Measurements from ENCODE around the gene GNA12.

GNA12 gene

DNA sequence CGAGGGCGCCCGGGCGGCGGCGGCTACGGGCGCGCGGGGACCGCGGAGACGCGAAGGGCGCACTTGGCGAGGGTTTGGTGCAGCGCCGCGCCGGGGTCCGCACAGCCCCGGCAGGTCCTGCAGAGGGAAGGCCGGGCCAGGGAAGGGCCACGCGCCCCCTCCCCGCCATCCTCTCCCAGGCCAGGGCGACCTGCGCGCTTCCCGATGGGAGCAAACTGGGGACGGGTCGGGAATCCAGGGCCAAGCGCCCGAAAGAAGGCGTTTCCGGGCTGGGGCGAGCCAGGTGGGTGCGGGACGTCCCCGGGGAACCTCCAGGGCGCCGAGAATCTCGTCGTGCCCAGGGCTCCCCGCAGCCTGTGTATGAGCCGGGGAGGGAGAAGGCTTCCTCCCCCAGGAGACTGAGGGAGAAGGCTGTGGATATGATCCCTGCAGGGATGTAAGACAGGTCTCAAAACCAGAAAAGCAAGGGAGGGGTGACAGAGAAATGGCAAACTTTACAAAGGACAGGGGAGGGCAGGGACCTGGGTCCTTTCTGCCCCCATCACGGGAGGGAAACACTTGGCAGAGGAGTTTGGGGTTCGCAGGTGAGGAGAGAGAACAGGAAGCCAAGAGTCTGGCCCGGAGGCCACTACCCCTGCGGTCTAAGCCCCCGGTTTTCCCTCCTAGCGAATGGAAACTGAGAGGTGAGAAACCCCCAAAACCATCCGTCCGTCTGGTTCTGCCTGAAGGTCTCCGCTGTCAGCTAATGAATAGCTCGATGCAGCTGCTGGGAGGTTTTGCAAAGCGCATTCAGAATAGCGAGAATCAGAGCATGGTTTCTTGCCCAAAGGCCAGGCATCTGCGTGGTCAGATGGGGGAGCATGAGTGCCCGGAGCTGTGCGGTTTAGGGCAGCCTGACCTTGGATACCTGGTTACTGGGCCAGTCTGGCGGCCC, 155.4 kb downstream of the GNA12 start:
- Mint-ChIP-seq H3K27ac (no peak overlapping the region), H3K4me3 (peak overlapping the region; percentile 59 to 69 (median 60)), H3K36me3 (ENCODE audit: low read depth) (no peaks in the 10 kb centered on the region), H3K4me1 (peaks cover 10% of the 10 kb centered on the region), H3K9me3 (no peaks in the 10 kb centered on the region), H3K27me3 (ENCODE audit: low read depth) (peaks cover 66% of the 10 kb centered on the region)
- TF ChIP-seq, protein P1, sequence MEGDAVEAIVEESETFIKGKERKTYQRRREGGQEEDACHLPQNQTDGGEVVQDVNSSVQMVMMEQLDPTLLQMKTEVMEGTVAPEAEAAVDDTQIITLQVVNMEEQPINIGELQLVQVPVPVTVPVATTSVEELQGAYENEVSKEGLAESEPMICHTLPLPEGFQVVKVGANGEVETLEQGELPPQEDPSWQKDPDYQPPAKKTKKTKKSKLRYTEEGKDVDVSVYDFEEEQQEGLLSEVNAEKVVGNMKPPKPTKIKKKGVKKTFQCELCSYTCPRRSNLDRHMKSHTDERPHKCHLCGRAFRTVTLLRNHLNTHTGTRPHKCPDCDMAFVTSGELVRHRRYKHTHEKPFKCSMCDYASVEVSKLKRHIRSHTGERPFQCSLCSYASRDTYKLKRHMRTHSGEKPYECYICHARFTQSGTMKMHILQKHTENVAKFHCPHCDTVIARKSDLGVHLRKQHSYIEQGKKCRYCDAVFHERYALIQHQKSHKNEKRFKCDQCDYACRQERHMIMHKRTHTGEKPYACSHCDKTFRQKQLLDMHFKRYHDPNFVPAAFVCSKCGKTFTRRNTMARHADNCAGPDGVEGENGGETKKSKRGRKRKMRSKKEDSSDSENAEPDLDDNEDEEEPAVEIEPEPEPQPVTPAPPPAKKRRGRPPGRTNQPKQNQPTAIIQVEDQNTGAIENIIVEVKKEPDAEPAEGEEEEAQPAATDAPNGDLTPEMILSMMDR (IDR thresholded peaks at IDR 0.05; ENCODE audit: unreplicated experiment in 3 of 3): no peak

DNA sequence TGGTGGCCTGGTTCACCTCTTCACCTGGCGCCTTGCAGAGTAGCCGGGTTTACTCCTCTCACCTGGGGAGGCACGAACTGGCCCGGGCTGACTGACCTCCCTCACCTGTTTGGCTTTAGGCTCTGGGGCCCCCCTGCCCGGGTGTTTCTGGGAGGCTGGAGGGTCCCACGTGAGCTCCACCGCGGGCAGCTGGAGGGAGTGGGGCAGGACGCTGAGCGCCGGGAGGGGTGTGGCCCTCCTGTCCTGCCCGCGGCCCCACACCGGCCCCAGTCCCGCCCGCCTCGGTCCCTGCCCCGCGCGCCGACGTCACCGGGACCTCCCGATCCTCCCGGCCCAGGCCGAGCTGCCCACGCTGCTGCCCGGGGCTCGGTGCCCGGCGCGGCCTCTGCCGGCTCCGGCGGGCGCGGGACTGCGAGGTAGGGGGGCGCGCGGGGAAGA, 156.2 kb downstream of the GNA12 start, which contains the start of gene AMZ1:
TSS of gene AMZ1 (plus strand) at position 322 of the 438 bp plus-strand sequence. CDS start 12,250 bp downstream, outside the sequence.
- peaks cover 68% of the 10 kb centered on the region for H3K27me3 Mint-ChIP-seq (ENCODE audit: low read depth)
- no peaks in the 10 kb centered on the region for H3K9me3 Mint-ChIP-seq
- TF ChIP-seq, protein P1 (IDR thresholded peaks at IDR 0.05; ENCODE audit: unreplicated experiment in 3 of 3): no peak
- H3K4me3 Mint-ChIP-seq: peak within 1 kb of the TSS; percentile 59 to 69 (median 60)
- H3K36me3 Mint-ChIP-seq (ENCODE audit: low read depth): no peaks in the 10 kb centered on the region
- H3K4me1 Mint-ChIP-seq: peaks cover 14% of the 10 kb centered on the region
- no peak within 1 kb of the TSS for H3K27ac Mint-ChIP-seq

DNA sequence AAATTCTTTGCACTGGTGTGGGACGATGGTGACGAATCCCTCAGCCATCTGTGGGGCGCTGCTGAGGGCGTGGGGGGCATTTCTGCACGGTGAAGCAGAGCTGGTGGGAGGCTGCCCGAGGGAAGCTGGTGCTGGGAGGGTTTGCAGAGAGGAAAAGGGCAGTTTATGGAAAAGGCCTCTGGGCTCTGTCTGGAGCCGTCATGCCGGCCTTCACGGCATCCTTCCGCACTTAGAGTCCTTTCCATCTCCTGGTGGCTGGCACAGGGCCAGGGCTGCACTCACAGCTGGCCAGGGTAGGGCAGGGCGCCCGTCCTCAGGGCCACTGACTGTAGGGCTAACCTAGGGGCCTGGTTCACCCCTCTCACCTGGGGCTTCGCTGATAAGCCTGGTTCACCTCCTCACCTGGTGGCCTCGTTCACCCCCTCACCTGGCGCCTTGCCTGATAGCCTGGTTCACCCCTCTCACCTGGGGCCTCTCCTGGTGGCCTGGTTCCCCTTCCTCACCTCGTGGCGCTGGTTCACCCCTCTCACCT, 156.7 kb downstream of the GNA12 start:
- peaks cover 17% of the 10 kb centered on the region for H3K4me1 Mint-ChIP-seq
- no peak overlapping the region for H3K27ac Mint-ChIP-seq
- H3K27me3 Mint-ChIP-seq (ENCODE audit: low read depth): peaks cover 69% of the 10 kb centered on the region
- H3K36me3 Mint-ChIP-seq (ENCODE audit: low read depth): no peaks in the 10 kb centered on the region
- H3K9me3 Mint-ChIP-seq: no peaks in the 10 kb centered on the region
- TF ChIP-seq, protein P1 (IDR thresholded peaks at IDR 0.05; ENCODE audit: unreplicated experiment in 3 of 3): no peak
- H3K4me3 Mint-ChIP-seq: peak overlapping the region in 1 of 3 experiments; percentile 34

DNA sequence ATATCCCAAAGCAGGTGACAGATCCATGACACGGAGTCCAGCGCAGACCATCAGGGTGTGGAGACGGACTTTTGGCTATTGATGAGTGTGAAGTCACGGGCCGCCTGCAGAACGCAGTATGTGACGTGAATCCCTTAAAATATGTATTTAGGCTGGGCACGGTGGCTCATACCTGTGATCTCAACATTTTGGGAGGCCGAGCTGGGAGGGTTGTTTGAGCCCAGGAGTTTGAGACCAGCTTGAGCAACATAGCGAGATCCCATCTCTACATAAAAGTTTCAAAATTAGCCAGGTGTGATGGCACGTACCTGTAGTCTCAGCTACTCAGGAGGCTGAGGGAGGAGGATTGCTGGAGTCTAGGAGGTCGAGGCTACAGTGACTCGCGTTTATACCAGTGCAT, 158.0 kb downstream of the GNA12 start:
- H3K27me3 Mint-ChIP-seq (ENCODE audit: low read depth): peaks cover 72% of the 10 kb centered on the region
- TF ChIP-seq, protein P1 (IDR thresholded peaks at IDR 0.05; ENCODE audit: unreplicated experiment in 3 of 3): no peak
- H3K36me3 Mint-ChIP-seq (ENCODE audit: low read depth): no peaks in the 10 kb centered on the region
- H3K4me1 Mint-ChIP-seq: peaks cover 20% of the 10 kb centered on the region
- H3K27ac Mint-ChIP-seq: no peak overlapping the region
- no peak overlapping the region for H3K4me3 Mint-ChIP-seq
- no peaks in the 10 kb centered on the region for H3K9me3 Mint-ChIP-seq

DNA sequence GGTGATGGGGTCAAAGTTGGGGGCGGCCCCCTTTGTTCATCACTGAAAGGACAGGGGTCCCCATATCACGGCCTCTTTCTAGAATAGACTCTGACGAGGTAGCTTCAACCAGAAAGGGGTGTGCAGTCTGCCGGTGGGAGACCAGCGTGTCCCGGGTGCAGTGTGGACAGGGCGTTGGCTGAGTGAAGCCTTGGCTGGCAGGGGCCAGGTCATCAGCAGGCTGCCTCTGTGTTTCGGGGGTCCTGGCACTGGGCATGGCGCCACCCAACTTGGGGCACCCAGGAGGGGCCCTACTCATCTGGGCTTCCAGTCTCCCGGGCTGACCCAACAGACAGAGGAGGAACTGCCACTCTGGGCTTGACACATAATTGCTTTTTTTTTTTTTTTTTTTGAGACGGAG, 159.6 kb downstream of the GNA12 start:
- H3K9me3 Mint-ChIP-seq: no peaks in the 10 kb centered on the region
- H3K27ac Mint-ChIP-seq: no peak overlapping the region
- H3K4me1 Mint-ChIP-seq: peaks cover 17% of the 10 kb centered on the region
- TF ChIP-seq, protein P1 (IDR thresholded peaks at IDR 0.05; ENCODE audit: unreplicated experiment in 3 of 3): no peak
- H3K4me3 Mint-ChIP-seq: no peak overlapping the region
- peaks cover 64% of the 10 kb centered on the region for H3K27me3 Mint-ChIP-seq (ENCODE audit: low read depth)
- no peaks in the 10 kb centered on the region for H3K36me3 Mint-ChIP-seq (ENCODE audit: low read depth)

All from nephron (organoid).